Measurements from ENCODE around the gene JAG2. TPM values are rescaled to one million over a fixed set of nuclear protein-coding genes. Genes with fewer than 3 reads are reported as not detected.

Gene JAG2
- polyA plus RNA-seq, 1 experiment, result 0.22 TPM

GRCh38 chr14:105210266-105211025, 41.9 kb upstream of the JAG2 start:
- no peak overlapping the region for H3K27ac ChIP-seq (ENCODE audit: low read depth, low read length)
- TF ChIP-seq, protein P1, sequence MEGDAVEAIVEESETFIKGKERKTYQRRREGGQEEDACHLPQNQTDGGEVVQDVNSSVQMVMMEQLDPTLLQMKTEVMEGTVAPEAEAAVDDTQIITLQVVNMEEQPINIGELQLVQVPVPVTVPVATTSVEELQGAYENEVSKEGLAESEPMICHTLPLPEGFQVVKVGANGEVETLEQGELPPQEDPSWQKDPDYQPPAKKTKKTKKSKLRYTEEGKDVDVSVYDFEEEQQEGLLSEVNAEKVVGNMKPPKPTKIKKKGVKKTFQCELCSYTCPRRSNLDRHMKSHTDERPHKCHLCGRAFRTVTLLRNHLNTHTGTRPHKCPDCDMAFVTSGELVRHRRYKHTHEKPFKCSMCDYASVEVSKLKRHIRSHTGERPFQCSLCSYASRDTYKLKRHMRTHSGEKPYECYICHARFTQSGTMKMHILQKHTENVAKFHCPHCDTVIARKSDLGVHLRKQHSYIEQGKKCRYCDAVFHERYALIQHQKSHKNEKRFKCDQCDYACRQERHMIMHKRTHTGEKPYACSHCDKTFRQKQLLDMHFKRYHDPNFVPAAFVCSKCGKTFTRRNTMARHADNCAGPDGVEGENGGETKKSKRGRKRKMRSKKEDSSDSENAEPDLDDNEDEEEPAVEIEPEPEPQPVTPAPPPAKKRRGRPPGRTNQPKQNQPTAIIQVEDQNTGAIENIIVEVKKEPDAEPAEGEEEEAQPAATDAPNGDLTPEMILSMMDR (IDR thresholded peaks at IDR 0.05; ENCODE audit: low read depth, low read length), result no peak
- no peaks in the 10 kb centered on the region for H3K27me3 ChIP-seq (ENCODE audit: control insufficient read depth, insufficient read depth, low read length)
- no peak overlapping the region for H3K4me3 ChIP-seq (ENCODE audit: low read depth, low read length)
- POLR2A ChIA-PET, result no interaction called here
- CTCF ChIA-PET, result interaction anchor here (1.0 kb wide), 1 partner anchor 7 kb away, joined by 3 read pairs; no protein-coding TSS in a partner anchor
- no peak for DNase-seq (ENCODE audit: low read depth, low spot score)
- no peaks in the 10 kb centered on the region for H3K9me3 ChIP-seq (ENCODE audit: control insufficient read depth, insufficient read depth, low read length)

- DNase-seq (ENCODE audit: low read depth, low spot score), result no peak
- ChIA-PET POLR2A (no interaction called here), CTCF (no interaction called here)
- no peaks in the 10 kb centered on the region for H3K27me3 ChIP-seq (ENCODE audit: control insufficient read depth, insufficient read depth, low read length)
- no peak overlapping the region for H3K27ac ChIP-seq (ENCODE audit: low read depth, low read length)
- TF ChIP-seq, protein P1 (IDR thresholded peaks at IDR 0.05; ENCODE audit: low read depth, low read length), result no peak
- H3K9me3 ChIP-seq (ENCODE audit: control insufficient read depth, insufficient read depth, low read length), result no peaks in the 10 kb centered on the region
- no peak overlapping the region for H3K4me3 ChIP-seq (ENCODE audit: low read depth, low read length)
These were observed 41.1 kb upstream of the JAG2 start for GRCh38 chr14:105209646-105210045.

GRCh38 chr14:105209091-105209490, 40.5 kb upstream of the JAG2 start:
- POLR2A ChIA-PET, result no interaction called here

GRCh38 chr14:105208738-105209075, 40.1 kb upstream of the JAG2 start:
- TF ChIP-seq, protein P1 (IDR thresholded peaks at IDR 0.05; ENCODE audit: low read depth, low read length), result no peak
- CTCF ChIA-PET, result interaction anchor here (0.5 kb wide), 1 partner anchor 58 kb away, joined by 4 read pairs; no protein-coding TSS in a partner anchor

More at GRCh38 chr14:105209091-105209490, 40.5 kb upstream of the JAG2 start:
- TF ChIP-seq, protein P1 (IDR thresholded peaks at IDR 0.05; ENCODE audit: low read depth, low read length), result no peak
- CTCF ChIA-PET, result interaction anchor here (0.5 kb wide), 1 partner anchor 58 kb away, joined by 4 read pairs; no protein-coding TSS in a partner anchor
- Histone ChIP-seq H3K4me3 (ENCODE audit: low read depth, low read length) (no peak overlapping the region), H3K9me3 (ENCODE audit: control insufficient read depth, insufficient read depth, low read length) (no peaks in the 10 kb centered on the region), H3K27ac (ENCODE audit: low read depth, low read length) (no peak overlapping the region), H3K27me3 (ENCODE audit: control insufficient read depth, insufficient read depth, low read length) (no peaks in the 10 kb centered on the region)
- no peak for DNase-seq (ENCODE audit: low read depth, low spot score)

GRCh38 chr14:105207996-105208737, 39.6 kb upstream of the JAG2 start:
- CTCF ChIA-PET, result no interaction called here
- no peaks in the 10 kb centered on the region for H3K27me3 ChIP-seq (ENCODE audit: control insufficient read depth, insufficient read depth, low read length)
- TF ChIP-seq, protein P1 (IDR thresholded peaks at IDR 0.05; ENCODE audit: low read depth, low read length), result no peak
- no peak overlapping the region for H3K4me3 ChIP-seq (ENCODE audit: low read depth, low read length)
- H3K27ac ChIP-seq (ENCODE audit: low read depth, low read length), result no peak overlapping the region
- no peaks in the 10 kb centered on the region for H3K9me3 ChIP-seq (ENCODE audit: control insufficient read depth, insufficient read depth, low read length)
- DNase-seq (ENCODE audit: low read depth, low spot score), result no peak
- POLR2A ChIA-PET, result no interaction called here

More at GRCh38 chr14:105208738-105209075, 40.1 kb upstream of the JAG2 start:
- Histone ChIP-seq H3K27ac (ENCODE audit: low read depth, low read length) (no peak overlapping the region), H3K4me3 (ENCODE audit: low read depth, low read length) (no peak overlapping the region), H3K27me3 (ENCODE audit: control insufficient read depth, insufficient read depth, low read length) (no peaks in the 10 kb centered on the region), H3K9me3 (ENCODE audit: control insufficient read depth, insufficient read depth, low read length) (no peaks in the 10 kb centered on the region)
- no peak for DNase-seq (ENCODE audit: low read depth, low spot score)
- POLR2A ChIA-PET, result no interaction called here
